NOMO-1 treated with DMSO at 0.1 percent for 48 hours (cell line): ENCODE results near the gene QRSL1.
A peak's percentile ranks its signal among the peaks of the same experiment; 100 is the strongest.
"Not testable (repeated sequence)": the region's sequence is repeated elsewhere in the genome, so short reads cannot be mapped to it uniquely, and the experiment has no call there.

Source experiments
- DNase-seq: peaks from one replicate; lab custom pipeline; 2025; ENCODE audit not compliant: unreplicated experiment; lab: John Stamatoyannopoulos, UW

Gene QRSL1

GRCh38 chr6:106629103-106629858, at the start of gene QRSL1, which contains the start of gene RTN4IP1:
TSS of gene QRSL1 (plus strand) at chr6:106629578. CDS start at chr6:106629682, 104 bp downstream.
TSS of gene RTN4IP1 (minus strand) at chr6:106629498. CDS start at chr6:106629021, 477 bp downstream.
- DNase-seq = peak; percentile 89

- no peak for DNase-seq
These were observed 47.9 kb upstream of the QRSL1 start for GRCh38 chr6:106581468-106581867.

- DNase-seq = no peak
These were observed 42.5 kb upstream of the QRSL1 start for GRCh38 chr6:106586815-106587415.

GRCh38 chr6:106588937-106589336, 40.4 kb upstream of the QRSL1 start:
- DNase-seq = not testable (repeated sequence)

- DNase-seq = no peak
These were observed 38.1 kb upstream of the QRSL1 start for GRCh38 chr6:106591111-106591825.

GRCh38 chr6:106599440-106599839, 29.9 kb upstream of the QRSL1 start:
- DNase-seq = no peak

GRCh38 chr6:106600329-106600728, 29.0 kb upstream of the QRSL1 start:
- DNase-seq = no peak

GRCh38 chr6:106608080-106608668, 21.2 kb upstream of the QRSL1 start:
- peak; percentile 53 for DNase-seq

GRCh38 chr6:106609699-106610098, 19.7 kb upstream of the QRSL1 start:
- DNase-seq = peak; percentile 24

GRCh38 chr6:106611030-106611429, 18.3 kb upstream of the QRSL1 start:
- DNase-seq = no peak

- DNase-seq = no peak
These were observed 16.5 kb upstream of the QRSL1 start for GRCh38 chr6:106612671-106613416.

- no peak for DNase-seq
These were observed 15.8 kb upstream of the QRSL1 start for GRCh38 chr6:106613590-106613989.

GRCh38 chr6:106614166-106614565, 15.2 kb upstream of the QRSL1 start:
- no peak for DNase-seq

GRCh38 chr6:106614592-106615257, 14.7 kb upstream of the QRSL1 start:
- no peak for DNase-seq

- DNase-seq = peak; percentile 42
These were observed 12.1 kb upstream of the QRSL1 start for GRCh38 chr6:106617302-106617701.

GRCh38 chr6:106617857-106618256, 11.5 kb upstream of the QRSL1 start:
- DNase-seq = no peak

- DNase-seq = no peak
These were observed 11.1 kb upstream of the QRSL1 start for GRCh38 chr6:106618324-106618723.

GRCh38 chr6:106619223-106619622, 10.2 kb upstream of the QRSL1 start:
- DNase-seq = no peak

- no peak for DNase-seq
These were observed 8.3 kb upstream of the QRSL1 start for GRCh38 chr6:106620931-106621672.

- DNase-seq = no peak
These were observed 7.0 kb upstream of the QRSL1 start for GRCh38 chr6:106622412-106622811.
